Tongue (tissue), 2 donors: Measurements from ENCODE around the gene WDR49. TPM values are rescaled to one million over a fixed set of nuclear protein-coding genes. Genes with fewer than 3 reads are reported as not detected.

Source experiments
- DNase-seq: peaks from one replicate; pipeline ENCODE4 v3.0.0-alpha.2; 2015
- total RNA-seq: library from RNA; depleted of rRNA; stranded (reverse); fragments of >200 nt; gene quantifications from one replicate; pipeline ENCODE4 v1.2.3, GENCODE V29; 2014

The WDR49 gene
- 2.2 TPM for total RNA-seq

- DNase-seq = peak; percentile 45
Observed at GRCh38 chr3:167653760-167654159, at the start of gene WDR49. TSS of gene WDR49 (minus strand) at chr3:167653942. CDS start at chr3:167653425, 517 bp downstream.

GRCh38 chr3:167700926-167701325 lies 47.2 kb upstream of the WDR49 start:
- DNase-seq = no peak

GRCh38 chr3:167700046-167700445 lies 46.3 kb upstream of the WDR49 start:
- no peak for DNase-seq

GRCh38 chr3:167694121-167694520 lies 40.4 kb upstream of the WDR49 start:
- no peak for DNase-seq

GRCh38 chr3:167691366-167691765 lies 37.6 kb upstream of the WDR49 start:
- DNase-seq = no peak

GRCh38 chr3:167684388-167684993 lies 30.7 kb upstream of the WDR49 start:
- peak; percentile 82 for DNase-seq

- DNase-seq = no peak
Observed at GRCh38 chr3:167679526-167679925, 25.8 kb upstream of the WDR49 start.

- no peak for DNase-seq
Observed at GRCh38 chr3:167675848-167676247, 22.1 kb upstream of the WDR49 start.

GRCh38 chr3:167673221-167673620 lies 19.5 kb upstream of the WDR49 start:
- DNase-seq = no peak

GRCh38 chr3:167671878-167672427 lies 18.2 kb upstream of the WDR49 start:
- no peak for DNase-seq

GRCh38 chr3:167669699-167670098 lies 16.0 kb upstream of the WDR49 start:
- DNase-seq = no peak

GRCh38 chr3:167668651-167669050 lies 14.9 kb upstream of the WDR49 start:
- no peak for DNase-seq

- DNase-seq = no peak
Observed at GRCh38 chr3:167666563-167666962, 12.8 kb upstream of the WDR49 start.

- no peak for DNase-seq
Observed at GRCh38 chr3:167662919-167663400, 9.2 kb upstream of the WDR49 start.

GRCh38 chr3:167657684-167658225 lies 4.0 kb upstream of the WDR49 start:
- no peak for DNase-seq

- DNase-seq = no peak
Observed at GRCh38 chr3:167656821-167657220, 3.1 kb upstream of the WDR49 start.

- no peak for DNase-seq
Observed at GRCh38 chr3:167653155-167653554, 587 bp downstream of the WDR49 start.

GRCh38 chr3:167651826-167652225 lies 1.9 kb downstream of the WDR49 start:
- no peak for DNase-seq

- DNase-seq = no peak
Observed at GRCh38 chr3:167650459-167650858, 3.3 kb downstream of the WDR49 start.

- DNase-seq = no peak
Observed at GRCh38 chr3:167649746-167650145, 4.0 kb downstream of the WDR49 start.

GRCh38 chr3:167644611-167645010 lies 9.1 kb downstream of the WDR49 start:
- no peak for DNase-seq

GRCh38 chr3:167631471-167631870 lies 22.3 kb downstream of the WDR49 start:
- DNase-seq = no peak

GRCh38 chr3:167626490-167626889 lies 27.3 kb downstream of the WDR49 start:
- DNase-seq = no peak

- no peak for DNase-seq
Observed at GRCh38 chr3:167615030-167615429, 38.7 kb downstream of the WDR49 start.
